MM.1S (cell line): Measurements from ENCODE around the gene PANK2.

Experiments
- DNase-seq: peaks from one replicate; pipeline ENCODE4 v3.0.0-alpha.2; 2015
- H2AFZ ChIP-seq: fragments of 300-600 bp; sonication (generic); 2 replicates; pipeline ENCODE4 v1.6.0; 2016; ENCODE audit warnings: antibody characterized with exemption, low read length
- H3F3A ChIP-seq: fragments of 300-600 bp; sonication (generic); 2 replicates; pipeline ENCODE4 v1.6.1; 2016; ENCODE audit warnings: mild to moderate bottlenecking, antibody characterized with exemption, low read length, moderate library complexity, mixed read lengths; ENCODE audit not compliant: insufficient read depth
- H3K27ac ChIP-seq: fragments of 300-600 bp; sonication (generic); 2 replicates; pipeline ENCODE4 v1.5.1; 2016; ENCODE audit warnings: mild to moderate bottlenecking, low read length
- H3K27me3 ChIP-seq: fragments of 300-600 bp; sonication (generic); replicated peaks from 2 replicates; pipeline ENCODE4 v1.6.0; 2016; ENCODE audit warnings: low read length; ENCODE audit not compliant: insufficient read depth
- H3K36me3 ChIP-seq: fragments of 300-600 bp; sonication (generic); replicated peaks from 2 replicates; pipeline ENCODE4 v1.6.1; 2016; ENCODE audit warnings: mild to moderate bottlenecking, low read length, mixed read lengths; ENCODE audit not compliant: insufficient read depth
- H3K4me1 ChIP-seq: fragments of 300-600 bp; sonication (generic); 2 replicates; pipeline ENCODE4 v1.6.1; 2016; ENCODE audit warnings: low read length, mixed read lengths
- H3K4me2 ChIP-seq: fragments of 300-600 bp; sonication (generic); 2 replicates; pipeline ENCODE4 v1.6.0; 2016; ENCODE audit warnings: low read depth, low read length
- H3K4me3 ChIP-seq: fragments of 300-600 bp; sonication (generic); 2 replicates; pipeline ENCODE4 v1.5.1; 2016; ENCODE audit warnings: low read length, mixed read lengths
- H3K79me2 ChIP-seq: fragments of 300-600 bp; sonication (generic); 2 replicates; pipeline ENCODE4 v1.6.1; 2016; ENCODE audit warnings: mixed run types, low read length, mixed read lengths
- H3K9ac ChIP-seq: fragments of 300-600 bp; sonication (generic); 2 replicates; pipeline ENCODE4 v1.6.1; 2016; ENCODE audit warnings: low read length, mixed read lengths
- H3K9me2 ChIP-seq: fragments of 300-600 bp; sonication (generic); replicated peaks from 2 replicates; pipeline ENCODE4 v1.6.1; 2016; ENCODE audit warnings: mild to moderate bottlenecking, low read length, mixed read lengths; ENCODE audit not compliant: insufficient read depth
- H3K9me3 ChIP-seq: fragments of 300-600 bp; sonication (generic); replicated peaks from 2 replicates; pipeline ENCODE4 v1.6.1; 2016; ENCODE audit warnings: mild to moderate bottlenecking, low read length, mixed read lengths; ENCODE audit not compliant: insufficient read depth
- H4K20me1 ChIP-seq: fragments of 300-600 bp; sonication (generic); 2 replicates; pipeline ENCODE4 v1.6.1; 2016; ENCODE audit warnings: mild to moderate bottlenecking, low read length, moderate library complexity, mixed read lengths; ENCODE audit not compliant: insufficient read depth
- CTCF ChIP-seq: fragments of 300-600 bp; sonication (generic); IDR thresholded peaks from 2 replicates; pipeline ENCODE4 v1.5.1; 2016; ENCODE audit warnings: antibody characterized with exemption, low read length, mixed read lengths
- EZH2 ChIP-seq: fragments of 300-600 bp; sonication (generic); optimal IDR thresholded peaks from 2 replicates; pipeline ENCODE3; 2017; ENCODE audit warnings: low read depth, mild to moderate bottlenecking, antibody characterized with exemption, low read length, mixed read lengths
- EZH2phosphoT487 ChIP-seq: fragments of 300-600 bp; sonication (generic); IDR thresholded peaks from 2 replicates; pipeline ENCODE4 v1.6.1; 2018; ENCODE audit warnings: antibody characterized with exemption, low read length

Gene PANK2

GRCh38 chr20:3901028-3901705 lies 12.0 kb downstream of the PANK2 start:
- no peaks in the 10 kb centered on the region for H3K9me2 ChIP-seq
- H3K79me2 ChIP-seq, result peaks cover 100% of the 10 kb centered on the region
- H3K27ac ChIP-seq, result no peak overlapping the region
- TF ChIP-seq EZH2phosphoT487, result no peak
- TF ChIP-seq CTCF, result no peak
- no peak for TF ChIP-seq EZH2
- H3K9me3 ChIP-seq, result no peaks in the 10 kb centered on the region
- H3K36me3 ChIP-seq, result no peaks in the 10 kb centered on the region; the same call in 1 of the 2 replicates
- H4K20me1 ChIP-seq, result peaks cover 82% of the 10 kb centered on the region
- no peak for DNase-seq
- no peaks in the 10 kb centered on the region for H3F3A ChIP-seq
- H3K4me1 ChIP-seq, result peaks cover 8% of the 10 kb centered on the region; the same call in 1 of the 2 replicates
- no peak overlapping the region for H2AFZ ChIP-seq
- no peak overlapping the region for H3K4me3 ChIP-seq
- H3K9ac ChIP-seq, result no peak overlapping the region
- no peak overlapping the region for H3K4me2 ChIP-seq
- no peaks in the 10 kb centered on the region for H3K27me3 ChIP-seq

GRCh38 chr20:3901706-3902440 lies 12.7 kb downstream of the PANK2 start:
- Histone ChIP-seq H3F3A (no peaks in the 10 kb centered on the region), H3K9me3 (no peaks in the 10 kb centered on the region), H3K9me2 (no peaks in the 10 kb centered on the region), H2AFZ (no peak overlapping the region), H3K4me1 (peaks cover 8% of the 10 kb centered on the region; the same call in 1 of the 2 replicates), H3K79me2 (peaks cover 100% of the 10 kb centered on the region), H3K4me3 (no peak overlapping the region), H3K36me3 (no peaks in the 10 kb centered on the region; the same call in 1 of the 2 replicates), H3K4me2 (no peak overlapping the region), H3K27ac (no peak overlapping the region), H3K27me3 (no peaks in the 10 kb centered on the region), H4K20me1 (peaks cover 81% of the 10 kb centered on the region), H3K9ac (no peak overlapping the region)
- DNase-seq, result no peak
- TF ChIP-seq CTCF, result no peak
- TF ChIP-seq EZH2, result no peak
- TF ChIP-seq EZH2phosphoT487, result no peak

- H3K27me3 ChIP-seq, result no peaks in the 10 kb centered on the region
- no peak overlapping the region for H3K4me2 ChIP-seq
- no peak overlapping the region for H3K4me3 ChIP-seq
- H3K36me3 ChIP-seq, result no peaks in the 10 kb centered on the region
- DNase-seq, result no peak
- no peak overlapping the region for H3K9ac ChIP-seq
- peaks cover 100% of the 10 kb centered on the region for H3K79me2 ChIP-seq
- no peaks in the 10 kb centered on the region for H3F3A ChIP-seq
- no peaks in the 10 kb centered on the region for H3K9me3 ChIP-seq
- H4K20me1 ChIP-seq, result peaks cover 77% of the 10 kb centered on the region
- no peak overlapping the region for H2AFZ ChIP-seq
- H3K27ac ChIP-seq, result no peak overlapping the region
- no peak for TF ChIP-seq EZH2
- TF ChIP-seq EZH2phosphoT487, result no peak
- no peak for TF ChIP-seq CTCF
- no peaks in the 10 kb centered on the region for H3K9me2 ChIP-seq
- H3K4me1 ChIP-seq, result peaks cover 5% of the 10 kb centered on the region; the same call in 1 of the 2 replicates
Observed at GRCh38 chr20:3902446-3902845, 13.3 kb downstream of the PANK2 start.
